MG63 (cell line): ENCODE results near the gene ARIH1. TPM values are rescaled to one million over a fixed set of nuclear protein-coding genes. Genes with fewer than 3 reads are reported as not detected.
"Not testable (repeated sequence)": the region's sequence is repeated elsewhere in the genome, so short reads cannot be mapped to it uniquely, and the experiment has no call there.

Experiments
- DNase-seq: peaks from one replicate; pipeline ENCODE4 v3.0.0-alpha.2; 2020
- H3K27me3 ChIP-seq: fragments of 250-450 bp; sonication (Bioruptor Pico); 2 replicates; pipeline ENCODE4 v1.5.1; 2020; ENCODE audit warnings: mild to moderate bottlenecking, moderate library complexity
- H3K36me3 ChIP-seq: fragments of 250-450 bp; sonication (Bioruptor Pico); 2 replicates; pipeline ENCODE4 v1.5.1; 2020; ENCODE audit warnings: mild to moderate bottlenecking, moderate library complexity
- H3K4me3 ChIP-seq: fragments of 250-450 bp; sonication (Bioruptor Pico); 2 replicates; pipeline ENCODE4 v1.5.1; 2020; ENCODE audit warnings: mild to moderate bottlenecking, moderate library complexity
- H3K9me3 ChIP-seq: fragments of 250-450 bp; sonication (Bioruptor Pico); 2 replicates; pipeline ENCODE4 v1.5.1; 2020; ENCODE audit warnings: mild to moderate bottlenecking, moderate library complexity
- total RNA-seq: library from RNA; depleted of rRNA; stranded (reverse); fragments of >200 nt; shearing (Covaris generic); gene quantifications from 2 replicates; pipeline ENCODE4 v1.2.3, GENCODE V29; 2014; ENCODE audit warnings: low replicate concordance; rRNA removed

ARIH1 gene
- total RNA-seq: 19.7 and 62.6 TPM in 2 replicates

- Histone ChIP-seq H3K4me3 (peak within 1 kb of the TSS; percentile 88), H3K27me3 (no peaks in the 10 kb centered on the region), H3K9me3 (no peaks in the 10 kb centered on the region), H3K36me3 (peaks cover 38% of the 10 kb centered on the region)
- DNase-seq: peak; percentile 94
These were observed at the start of gene ARIH1 for GRCh38 chr15:72473614-72474465. ARIH1 (plus strand) TSS chr15:72474330; CDS start chr15:72474640, 310 bp downstream.

GRCh38 chr15:72426753-72427152 lies 47.4 kb upstream of the ARIH1 start:
- DNase-seq: no peak
- peaks cover 6% of the 10 kb centered on the region for H3K27me3 ChIP-seq
- H3K36me3 ChIP-seq: no peaks in the 10 kb centered on the region
- H3K9me3 ChIP-seq: peaks cover 25% of the 10 kb centered on the region
- H3K4me3 ChIP-seq: no peak overlapping the region

- Histone ChIP-seq H3K9me3 (peaks cover 12% of the 10 kb centered on the region), H3K36me3 (no peaks in the 10 kb centered on the region), H3K27me3 (peaks cover 3% of the 10 kb centered on the region), H3K4me3 (no peak overlapping the region)
- no peak for DNase-seq
These were observed 36.3 kb upstream of the ARIH1 start for GRCh38 chr15:72437650-72438316.

GRCh38 chr15:72442848-72443247 lies 31.3 kb upstream of the ARIH1 start:
- H3K4me3 ChIP-seq, H3K36me3 ChIP-seq, DNase-seq, H3K9me3 ChIP-seq: not testable (repeated sequence)
- peaks cover 16% of the 10 kb centered on the region for H3K27me3 ChIP-seq

- Histone ChIP-seq H3K9me3 (no peaks in the 10 kb centered on the region), H3K4me3 (no peak overlapping the region), H3K36me3 (no peaks in the 10 kb centered on the region), H3K27me3 (peaks cover 23% of the 10 kb centered on the region)
- DNase-seq: no peak
These were observed 28.7 kb upstream of the ARIH1 start for GRCh38 chr15:72445426-72445825.

- no peak for DNase-seq
- Histone ChIP-seq H3K36me3 (no peaks in the 10 kb centered on the region), H3K27me3 (peaks cover 11% of the 10 kb centered on the region), H3K4me3 (no peak overlapping the region), H3K9me3 (no peaks in the 10 kb centered on the region)
These were observed 23.3 kb upstream of the ARIH1 start for GRCh38 chr15:72450805-72451204.

GRCh38 chr15:72451224-72451623 lies 22.9 kb upstream of the ARIH1 start:
- no peak overlapping the region for H3K4me3 ChIP-seq
- H3K9me3 ChIP-seq: no peaks in the 10 kb centered on the region

GRCh38 chr15:72456684-72457083 lies 17.4 kb upstream of the ARIH1 start:
- Histone ChIP-seq H3K4me3 (no peak overlapping the region), H3K36me3 (no peaks in the 10 kb centered on the region), H3K9me3 (no peaks in the 10 kb centered on the region), H3K27me3 (no peaks in the 10 kb centered on the region; the same call in 1 of the 2 replicates)
- DNase-seq: no peak

More at GRCh38 chr15:72451224-72451623, 22.9 kb upstream of the ARIH1 start:
- DNase-seq: no peak
- H3K27me3 ChIP-seq: peaks cover 9% of the 10 kb centered on the region
- H3K36me3 ChIP-seq: no peaks in the 10 kb centered on the region

- Histone ChIP-seq H3K27me3 (no peaks in the 10 kb centered on the region; the same call in 1 of the 2 replicates), H3K36me3 (no peaks in the 10 kb centered on the region), H3K4me3 (no peak overlapping the region), H3K9me3 (no peaks in the 10 kb centered on the region)
- no peak for DNase-seq
These were observed 13.7 kb upstream of the ARIH1 start for GRCh38 chr15:72460402-72460801.

- H3K36me3 ChIP-seq: no peaks in the 10 kb centered on the region
- H3K4me3 ChIP-seq: no peak overlapping the region
- no peaks in the 10 kb centered on the region for H3K9me3 ChIP-seq
- H3K27me3 ChIP-seq: no peaks in the 10 kb centered on the region
- no peak for DNase-seq
These were observed 10.4 kb upstream of the ARIH1 start for GRCh38 chr15:72463702-72464101.

- DNase-seq: no peak
These were observed 9.9 kb upstream of the ARIH1 start for GRCh38 chr15:72464251-72464650.

GRCh38 chr15:72468103-72468502 lies 6.0 kb upstream of the ARIH1 start:
- no peak for DNase-seq
- no peaks in the 10 kb centered on the region for H3K36me3 ChIP-seq
- no peak overlapping the region for H3K4me3 ChIP-seq
- no peaks in the 10 kb centered on the region for H3K9me3 ChIP-seq
- H3K27me3 ChIP-seq: no peaks in the 10 kb centered on the region

More at GRCh38 chr15:72464251-72464650, 9.9 kb upstream of the ARIH1 start:
- no peaks in the 10 kb centered on the region for H3K9me3 ChIP-seq
- no peaks in the 10 kb centered on the region for H3K27me3 ChIP-seq
- no peaks in the 10 kb centered on the region for H3K36me3 ChIP-seq
- no peak overlapping the region for H3K4me3 ChIP-seq

- H3K36me3 ChIP-seq: peaks cover 31% of the 10 kb centered on the region
- no peak for DNase-seq
- H3K27me3 ChIP-seq: no peaks in the 10 kb centered on the region
- H3K9me3 ChIP-seq: no peaks in the 10 kb centered on the region
- H3K4me3 ChIP-seq: peak overlapping the region; percentile 88
These were observed 1.0 kb upstream of the ARIH1 start for GRCh38 chr15:72472992-72473610.

- Histone ChIP-seq H3K9me3 (no peaks in the 10 kb centered on the region), H3K36me3 (peaks cover 45% of the 10 kb centered on the region), H3K27me3 (no peaks in the 10 kb centered on the region), H3K4me3 (peak overlapping the region; percentile 88)
- DNase-seq: no peak
These were observed 359 bp downstream of the ARIH1 start for GRCh38 chr15:72474466-72474911.

- H3K4me3 ChIP-seq: peak overlapping the region; percentile 88
- no peaks in the 10 kb centered on the region for H3K27me3 ChIP-seq
- peak; percentile 75 for DNase-seq
- peaks cover 49% of the 10 kb centered on the region for H3K36me3 ChIP-seq
- H3K9me3 ChIP-seq: no peaks in the 10 kb centered on the region
These were observed 940 bp downstream of the ARIH1 start for GRCh38 chr15:72474912-72475628.

- no peaks in the 10 kb centered on the region for H3K9me3 ChIP-seq
- no peak for DNase-seq
- no peaks in the 10 kb centered on the region for H3K27me3 ChIP-seq
- H3K4me3 ChIP-seq: peak overlapping the region; percentile 88
- peaks cover 55% of the 10 kb centered on the region for H3K36me3 ChIP-seq
These were observed 1.5 kb downstream of the ARIH1 start for GRCh38 chr15:72475674-72476073.
